Left lung (tissue), 10 donors: ENCODE results near the gene NUP210L. TPM values are rescaled to one million over a fixed set of nuclear protein-coding genes. Genes with fewer than 3 reads are reported as not detected.

Experiments
- ATAC-seq: fragments of 200-7000 bp; cut with Tn5 transposase; one replicate; pipeline ENCODE4 v1.9.1; 2020; ENCODE audit warnings: moderate library complexity
- DNase-seq, 4 donors: peaks; one replicate each; pipeline ENCODE4 v3.0.0-alpha.2; 2013 to 2020
- H3K27ac ChIP-seq, 2 donors: fragments of 200-600 bp; sonication (generic) in 1 of 2; one replicate each; pipeline versions ENCODE4 v1.5.0 to v1.8.0; 2020 to 2021
- H3K27me3 ChIP-seq, 2 donors: fragments of 200-600 bp; sonication (generic) in 1 of 2; one replicate each; pipeline versions ENCODE4 v1.5.0 to v1.8.0; 2020 to 2021
- H3K36me3 ChIP-seq, 2 donors: fragments of 200-600 bp; sonication (generic) in 1 of 2; one replicate each; pipeline versions ENCODE4 v1.5.0 to v1.8.0; 2020 to 2021
- H3K4me1 ChIP-seq, 2 donors: fragments of 200-600 bp; one replicate each; pipeline ENCODE4 v1.8.0; 2021
- H3K4me3 ChIP-seq, 2 donors: fragments of 200-600 bp; sonication (generic) in 1 of 2; one replicate each; pipeline versions ENCODE4 v1.5.0 to v1.8.0; 2020 to 2021; ENCODE audit warnings: mild to moderate bottlenecking in 1 of 2
- H3K9me3 ChIP-seq, 2 donors: fragments of 200-600 bp; sonication (generic) in 1 of 2; one replicate each; pipeline versions ENCODE4 v1.5.0 to v1.8.0; 2020 to 2021
- intact Hi-C, 2 donors: fragments of 100-400 bp; cut with DNase I; formaldehyde crosslinking; loops; one replicate each; pipeline versions ENCODE4 v1.11.2 to v1.14.2; 2022
- polyA plus RNA-seq, 6 donors: library from polyadenylated mRNA; unstranded; fragments of 120-200 nt; gene quantifications; one replicate each; pipeline ENCODE4 v1.2.1, GENCODE V29; 2013; ENCODE audit not compliant: insufficient read length in 6 of 6
- total RNA-seq, 2 donors: library from RNA; stranded (reverse); fragmentation: NEBNext Ultra II Directional; extraction: Animal tissue kit (Norgen Biotek cat#: 25700); gene quantifications; one replicate each; pipeline ENCODE4 v1.2.1, GENCODE V29; 2021
- TF ChIP-seq, protein P1 (sequence below), 2 donors: fragments of 200-600 bp; sonication (generic) in 1 of 2; IDR thresholded peaks; one replicate each; pipeline versions ENCODE4 v1.5.0 to v1.8.0; 2021; ENCODE audit warnings: antibody characterized with exemption in 2 of 2
- donor health status: DM: no; HTN: yes; CAD: no.
- donor health status: DM: no; HTN: no; CAD: no.

NUP210L gene
- total and polyA plus RNA-seq, 8 donors = 0.09 to 0.27 (median 0.18) TPM

DNA sequence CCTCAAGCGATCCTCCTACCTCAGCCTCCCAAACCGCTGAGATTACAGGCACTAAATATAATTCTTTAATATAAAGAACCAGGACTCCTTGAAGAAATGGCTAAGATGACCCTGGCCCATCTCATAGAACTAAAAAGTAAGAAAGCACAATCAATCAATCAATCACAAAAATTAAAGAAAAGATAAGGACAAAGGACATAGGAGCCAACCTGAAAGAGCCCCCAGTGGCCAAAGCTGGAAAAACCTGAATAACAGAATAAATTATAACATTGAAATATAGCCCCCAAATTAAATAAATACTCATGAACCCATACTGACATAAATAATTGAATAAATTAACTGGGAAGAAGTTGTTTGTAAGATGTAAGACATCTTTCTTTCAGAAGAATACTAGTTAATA lies 8.9 kb downstream of the NUP210L start:
- intact Hi-C loops = no loop called here
- peaks cover 0 to 14% of the 10 kb centered on the region in 2 donors for H3K4me1 ChIP-seq
- no peaks in the 10 kb centered on the region for H3K36me3 ChIP-seq
- no peak for DNase-seq
- H3K4me3 ChIP-seq = no peak overlapping the region
- H3K9me3 ChIP-seq = no peaks in the 10 kb centered on the region
- no peak overlapping the region for H3K27ac ChIP-seq
- TF ChIP-seq, protein P1, sequence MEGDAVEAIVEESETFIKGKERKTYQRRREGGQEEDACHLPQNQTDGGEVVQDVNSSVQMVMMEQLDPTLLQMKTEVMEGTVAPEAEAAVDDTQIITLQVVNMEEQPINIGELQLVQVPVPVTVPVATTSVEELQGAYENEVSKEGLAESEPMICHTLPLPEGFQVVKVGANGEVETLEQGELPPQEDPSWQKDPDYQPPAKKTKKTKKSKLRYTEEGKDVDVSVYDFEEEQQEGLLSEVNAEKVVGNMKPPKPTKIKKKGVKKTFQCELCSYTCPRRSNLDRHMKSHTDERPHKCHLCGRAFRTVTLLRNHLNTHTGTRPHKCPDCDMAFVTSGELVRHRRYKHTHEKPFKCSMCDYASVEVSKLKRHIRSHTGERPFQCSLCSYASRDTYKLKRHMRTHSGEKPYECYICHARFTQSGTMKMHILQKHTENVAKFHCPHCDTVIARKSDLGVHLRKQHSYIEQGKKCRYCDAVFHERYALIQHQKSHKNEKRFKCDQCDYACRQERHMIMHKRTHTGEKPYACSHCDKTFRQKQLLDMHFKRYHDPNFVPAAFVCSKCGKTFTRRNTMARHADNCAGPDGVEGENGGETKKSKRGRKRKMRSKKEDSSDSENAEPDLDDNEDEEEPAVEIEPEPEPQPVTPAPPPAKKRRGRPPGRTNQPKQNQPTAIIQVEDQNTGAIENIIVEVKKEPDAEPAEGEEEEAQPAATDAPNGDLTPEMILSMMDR (IDR thresholded peaks at IDR 0.05) = peak in 1 of 2 donors; percentile 37
- ATAC-seq = no peak
- H3K27me3 ChIP-seq = no peaks in the 10 kb centered on the region

DNA sequence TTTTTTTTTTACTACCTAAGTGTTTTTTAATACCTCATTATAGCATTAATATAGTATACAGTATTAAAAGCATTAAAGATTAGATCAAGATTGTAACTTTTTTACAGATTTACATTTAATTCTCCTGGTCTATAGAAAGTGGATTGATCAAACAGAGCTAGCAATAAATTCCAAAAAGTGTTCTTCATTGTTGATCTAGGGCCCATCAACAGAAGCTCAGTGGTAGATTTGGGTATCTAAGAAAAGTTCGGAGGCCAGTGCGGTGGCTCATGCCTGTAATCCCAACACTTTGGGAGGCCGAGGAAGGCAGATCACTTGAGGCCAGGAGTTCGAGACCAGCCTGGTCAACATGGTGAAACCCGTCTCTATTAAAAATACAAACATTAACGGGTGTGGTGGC lies 12.5 kb downstream of the NUP210L start:
- H3K36me3 ChIP-seq = no peaks in the 10 kb centered on the region
- no peaks in the 10 kb centered on the region for H3K4me1 ChIP-seq
- no peaks in the 10 kb centered on the region for H3K27me3 ChIP-seq
- H3K27ac ChIP-seq = no peak overlapping the region
- no peak overlapping the region for H3K4me3 ChIP-seq
- ATAC-seq = no peak
- TF ChIP-seq, protein P1 (IDR thresholded peaks at IDR 0.05) = no peak
- no peaks in the 10 kb centered on the region for H3K9me3 ChIP-seq
- intact Hi-C loops = no loop called here
- DNase-seq = no peak

DNA sequence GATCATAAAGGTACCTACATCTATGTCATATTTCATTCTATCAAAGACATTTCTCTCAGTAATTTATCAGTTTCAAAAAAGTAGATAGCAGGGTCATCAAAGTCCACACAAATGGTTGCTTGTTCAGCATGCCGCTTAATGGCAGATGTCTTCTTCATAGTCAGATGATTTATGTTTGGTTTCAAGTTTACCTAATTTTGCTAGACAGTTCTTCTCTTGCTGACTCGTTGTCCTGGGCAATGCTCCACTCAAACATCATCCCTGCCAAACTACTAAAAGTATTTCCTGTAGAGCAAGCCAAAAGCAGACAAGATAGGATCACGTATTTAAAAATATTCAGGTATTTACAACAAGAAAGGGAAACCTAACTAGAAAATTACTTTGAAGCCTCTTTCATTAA lies 13.6 kb downstream of the NUP210L start:
- Histone ChIP-seq H3K27ac (no peak overlapping the region), H3K36me3 (no peaks in the 10 kb centered on the region), H3K27me3 (no peaks in the 10 kb centered on the region), H3K9me3 (no peaks in the 10 kb centered on the region), H3K4me3 (no peak overlapping the region), H3K4me1 (no peaks in the 10 kb centered on the region)
- DNase-seq (no peak), ATAC-seq (no peak)
- TF ChIP-seq, protein P1 (IDR thresholded peaks at IDR 0.05) = no peak
- intact Hi-C loops = no loop called here

DNA sequence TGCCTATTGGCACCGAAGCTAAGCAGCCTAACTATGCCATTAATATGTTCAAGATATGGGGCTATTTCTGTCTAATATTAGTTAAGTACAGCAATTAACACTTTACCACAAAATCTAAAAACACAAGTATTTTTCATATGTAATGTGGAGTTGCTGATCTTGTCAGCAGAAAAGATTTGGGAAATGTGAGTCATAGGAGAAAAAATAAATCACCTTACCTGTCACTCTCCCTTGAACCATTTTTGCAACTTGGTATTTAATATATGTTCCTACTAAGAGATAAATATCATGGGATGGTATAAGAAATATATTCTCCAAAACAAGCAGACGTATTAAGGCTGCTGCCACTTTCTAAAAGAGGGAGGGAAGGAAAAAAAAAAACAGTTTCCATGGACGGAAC lies 17.0 kb downstream of the NUP210L start:
- no peaks in the 10 kb centered on the region for H3K36me3 ChIP-seq
- intact Hi-C loops = no loop called here
- no peaks in the 10 kb centered on the region for H3K4me1 ChIP-seq
- TF ChIP-seq, protein P1 (IDR thresholded peaks at IDR 0.05) = no peak
- H3K27ac ChIP-seq = no peak overlapping the region
- no peaks in the 10 kb centered on the region for H3K9me3 ChIP-seq
- no peaks in the 10 kb centered on the region for H3K27me3 ChIP-seq
- no peak for ATAC-seq
- H3K4me3 ChIP-seq = no peak overlapping the region
- no peak for DNase-seq

DNA sequence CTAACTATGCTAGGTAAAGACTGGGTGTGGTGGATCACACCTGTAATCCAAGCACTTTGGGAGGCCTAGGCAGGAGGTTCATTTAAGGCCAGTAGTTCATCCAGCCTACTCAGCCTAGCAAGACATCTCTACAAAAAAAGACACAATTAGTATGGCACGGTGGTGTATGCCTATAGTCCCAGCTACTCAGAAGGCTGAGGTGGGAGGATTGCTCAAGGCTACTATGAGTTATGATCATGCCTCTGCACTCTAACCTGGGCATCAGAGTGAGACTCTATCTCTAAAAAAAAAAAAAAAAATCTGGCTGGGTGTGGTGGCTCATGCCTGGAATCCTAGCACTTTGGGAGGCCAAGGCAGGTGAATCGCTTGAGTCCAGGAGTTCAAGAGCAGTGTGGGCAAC lies 21.6 kb downstream of the NUP210L start:
- Histone ChIP-seq H3K4me3 (no peak overlapping the region), H3K4me1 (peaks cover 0 to 4% of the 10 kb centered on the region in 2 donors), H3K9me3 (no peaks in the 10 kb centered on the region), H3K36me3 (no peaks in the 10 kb centered on the region), H3K27me3 (no peaks in the 10 kb centered on the region), H3K27ac (no peak overlapping the region)
- ATAC-seq = no peak
- TF ChIP-seq, protein P1 (IDR thresholded peaks at IDR 0.05) = no peak
- intact Hi-C loops = no loop called here
- DNase-seq = no peak
